NB4 (cell line): ENCODE results near the gene ATPAF2.

Source experiments
- TF ChIP-seq, protein P1 (sequence below): IDR thresholded peaks from one replicate; pipeline ENCODE4 v1.5.1; 2012; ENCODE audit warnings: low read depth, low read length
- TF ChIP-seq, protein P2 (sequence below): IDR thresholded peaks from 2 replicates; pipeline ENCODE4 v1.6.1; 2011; ENCODE audit warnings: low read depth, low read length

DNA sequence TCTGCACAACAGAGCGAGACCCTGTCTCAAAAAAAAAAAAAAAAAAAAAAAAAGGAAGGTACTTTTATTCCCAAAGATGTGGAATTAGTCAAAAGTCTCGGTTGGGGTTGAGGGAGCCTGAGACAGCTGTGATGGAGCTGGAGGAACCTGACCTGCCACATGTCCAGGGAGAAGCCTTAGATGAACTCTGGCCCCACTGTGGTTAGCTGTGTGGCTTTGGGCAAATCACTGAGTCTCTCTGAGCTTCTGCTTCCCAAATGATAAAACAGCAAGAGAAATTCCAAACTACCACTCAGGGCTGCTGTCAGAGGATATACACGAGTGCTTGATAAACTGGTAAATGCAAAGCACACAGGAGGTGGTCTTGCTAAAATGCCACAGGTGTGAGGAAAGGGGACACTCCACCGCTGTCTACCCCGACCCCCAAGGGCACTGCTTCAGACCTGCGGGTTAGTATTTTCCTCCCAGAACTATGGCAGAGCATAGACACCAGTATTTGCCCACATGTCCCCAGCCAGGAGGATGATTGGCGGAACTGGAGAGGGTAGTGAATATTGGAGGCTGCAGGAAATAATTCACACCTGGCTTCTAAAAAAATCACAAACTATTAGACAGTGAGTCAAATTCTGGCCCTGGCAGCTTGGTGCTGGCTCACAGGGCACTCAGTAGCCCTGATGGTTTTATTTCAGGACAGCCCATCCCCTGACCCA is 51.6 kb downstream of the ATPAF2 start:
- TF ChIP-seq, protein P1, sequence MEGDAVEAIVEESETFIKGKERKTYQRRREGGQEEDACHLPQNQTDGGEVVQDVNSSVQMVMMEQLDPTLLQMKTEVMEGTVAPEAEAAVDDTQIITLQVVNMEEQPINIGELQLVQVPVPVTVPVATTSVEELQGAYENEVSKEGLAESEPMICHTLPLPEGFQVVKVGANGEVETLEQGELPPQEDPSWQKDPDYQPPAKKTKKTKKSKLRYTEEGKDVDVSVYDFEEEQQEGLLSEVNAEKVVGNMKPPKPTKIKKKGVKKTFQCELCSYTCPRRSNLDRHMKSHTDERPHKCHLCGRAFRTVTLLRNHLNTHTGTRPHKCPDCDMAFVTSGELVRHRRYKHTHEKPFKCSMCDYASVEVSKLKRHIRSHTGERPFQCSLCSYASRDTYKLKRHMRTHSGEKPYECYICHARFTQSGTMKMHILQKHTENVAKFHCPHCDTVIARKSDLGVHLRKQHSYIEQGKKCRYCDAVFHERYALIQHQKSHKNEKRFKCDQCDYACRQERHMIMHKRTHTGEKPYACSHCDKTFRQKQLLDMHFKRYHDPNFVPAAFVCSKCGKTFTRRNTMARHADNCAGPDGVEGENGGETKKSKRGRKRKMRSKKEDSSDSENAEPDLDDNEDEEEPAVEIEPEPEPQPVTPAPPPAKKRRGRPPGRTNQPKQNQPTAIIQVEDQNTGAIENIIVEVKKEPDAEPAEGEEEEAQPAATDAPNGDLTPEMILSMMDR, result no peak
- TF ChIP-seq, protein P2, sequence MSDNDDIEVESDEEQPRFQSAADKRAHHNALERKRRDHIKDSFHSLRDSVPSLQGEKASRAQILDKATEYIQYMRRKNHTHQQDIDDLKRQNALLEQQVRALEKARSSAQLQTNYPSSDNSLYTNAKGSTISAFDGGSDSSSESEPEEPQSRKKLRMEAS, result no peak
